ENCODE measurements around the gene KTN1.

GRCh38 chr14:55611859-55612258, 31.9 kb downstream of the KTN1 start:
- TF ChIP-seq CTCF (IDR thresholded peaks at IDR 0.05; ENCODE audit: low read depth, low read length, poor library complexity, severe bottlenecking) (no peak), EZH2phosphoT487 (IDR thresholded peaks at IDR 0.05; ENCODE audit: borderline replicate concordance, low read length) (no peak)

All from DOHH2 (cell line).